IPS-NIHi7 (cell line): ENCODE data around the gene PLXNA2.
A peak's percentile ranks its signal among the peaks of the same experiment; 100 is the strongest.

ENCODE experiments used
- DNase-seq: peaks from one replicate; pipeline ENCODE4 v3.0.0; 2012; ENCODE audit warnings: mixed read lengths; ENCODE audit errors: extremely low spot score

PLXNA2 gene, protein sequence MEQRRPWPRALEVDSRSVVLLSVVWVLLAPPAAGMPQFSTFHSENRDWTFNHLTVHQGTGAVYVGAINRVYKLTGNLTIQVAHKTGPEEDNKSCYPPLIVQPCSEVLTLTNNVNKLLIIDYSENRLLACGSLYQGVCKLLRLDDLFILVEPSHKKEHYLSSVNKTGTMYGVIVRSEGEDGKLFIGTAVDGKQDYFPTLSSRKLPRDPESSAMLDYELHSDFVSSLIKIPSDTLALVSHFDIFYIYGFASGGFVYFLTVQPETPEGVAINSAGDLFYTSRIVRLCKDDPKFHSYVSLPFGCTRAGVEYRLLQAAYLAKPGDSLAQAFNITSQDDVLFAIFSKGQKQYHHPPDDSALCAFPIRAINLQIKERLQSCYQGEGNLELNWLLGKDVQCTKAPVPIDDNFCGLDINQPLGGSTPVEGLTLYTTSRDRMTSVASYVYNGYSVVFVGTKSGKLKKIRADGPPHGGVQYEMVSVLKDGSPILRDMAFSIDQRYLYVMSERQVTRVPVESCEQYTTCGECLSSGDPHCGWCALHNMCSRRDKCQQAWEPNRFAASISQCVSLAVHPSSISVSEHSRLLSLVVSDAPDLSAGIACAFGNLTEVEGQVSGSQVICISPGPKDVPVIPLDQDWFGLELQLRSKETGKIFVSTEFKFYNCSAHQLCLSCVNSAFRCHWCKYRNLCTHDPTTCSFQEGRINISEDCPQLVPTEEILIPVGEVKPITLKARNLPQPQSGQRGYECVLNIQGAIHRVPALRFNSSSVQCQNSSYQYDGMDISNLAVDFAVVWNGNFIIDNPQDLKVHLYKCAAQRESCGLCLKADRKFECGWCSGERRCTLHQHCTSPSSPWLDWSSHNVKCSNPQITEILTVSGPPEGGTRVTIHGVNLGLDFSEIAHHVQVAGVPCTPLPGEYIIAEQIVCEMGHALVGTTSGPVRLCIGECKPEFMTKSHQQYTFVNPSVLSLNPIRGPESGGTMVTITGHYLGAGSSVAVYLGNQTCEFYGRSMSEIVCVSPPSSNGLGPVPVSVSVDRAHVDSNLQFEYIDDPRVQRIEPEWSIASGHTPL (N-terminal part only)

DNA sequence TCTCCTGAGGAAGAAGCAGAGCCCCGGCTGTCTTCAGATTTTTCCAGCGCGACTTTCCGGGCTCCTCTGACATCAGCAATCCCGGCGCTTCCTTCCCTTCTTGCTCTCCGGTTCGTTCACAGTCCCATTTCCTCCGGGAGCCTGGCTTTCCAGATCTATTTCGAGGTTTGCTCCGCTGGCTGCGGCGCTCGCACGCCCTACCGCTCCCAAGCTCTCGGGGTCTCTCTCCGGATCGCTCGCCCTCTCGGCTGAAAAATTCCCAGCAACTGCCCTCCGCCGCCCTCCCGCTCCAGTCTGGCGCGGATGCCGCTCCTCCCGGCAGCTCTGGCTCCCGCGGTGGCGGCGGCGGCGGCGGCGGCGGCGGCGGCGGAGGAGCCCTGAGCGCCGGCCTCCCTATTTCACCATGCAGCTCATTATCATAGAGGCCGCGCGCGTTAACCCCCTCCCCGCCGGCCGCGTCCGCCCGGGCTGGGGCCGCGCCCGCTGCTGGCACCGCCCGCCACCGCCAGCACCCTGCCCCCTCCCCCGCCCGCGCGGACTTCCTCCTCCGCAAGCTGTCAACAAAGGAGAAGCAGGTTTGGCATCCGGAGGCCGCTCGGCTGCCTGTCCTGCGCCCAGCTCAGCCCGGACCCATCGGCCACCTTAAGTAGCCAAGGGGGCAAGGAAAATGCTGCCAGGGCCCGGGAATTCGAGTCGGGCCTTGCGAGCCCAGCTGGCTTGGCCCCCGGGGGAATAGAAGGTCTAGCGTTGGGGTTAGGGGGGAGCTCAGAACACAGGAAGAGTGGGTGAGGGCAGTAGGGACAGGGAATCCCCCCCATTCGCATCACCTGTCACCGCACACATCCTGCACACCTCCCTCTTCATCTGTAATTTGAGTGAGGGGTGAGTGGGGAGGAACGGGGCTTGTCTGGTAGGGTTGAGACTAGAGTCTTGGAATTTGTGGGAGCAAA, at the start of gene PLXNA2:
PLXNA2 (minus strand) TSS at position 418 of the 950 bp plus-strand sequence. CDS start 26,462 bp downstream, outside the sequence.
- DNase-seq = peak; percentile 83

DNA sequence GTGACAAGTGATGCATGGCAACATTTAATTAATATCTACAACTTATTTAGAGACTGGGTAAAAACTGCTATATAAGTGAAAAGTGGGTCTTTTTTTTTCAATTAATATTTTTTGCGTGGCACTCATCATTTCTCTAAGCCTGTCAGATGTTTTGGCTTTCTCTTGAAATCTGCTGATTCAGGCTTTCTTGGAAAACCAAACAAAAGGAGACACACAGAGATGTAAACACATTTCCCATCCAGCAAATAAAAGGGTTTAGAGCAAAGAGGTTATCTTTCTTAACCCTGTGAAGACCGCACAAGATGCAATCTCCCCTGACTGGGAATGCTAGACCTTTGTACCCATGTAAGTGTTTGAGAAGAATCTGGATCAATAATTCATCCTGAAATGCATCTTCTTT, 48.7 kb upstream of the PLXNA2 start:
- DNase-seq = no peak

DNA sequence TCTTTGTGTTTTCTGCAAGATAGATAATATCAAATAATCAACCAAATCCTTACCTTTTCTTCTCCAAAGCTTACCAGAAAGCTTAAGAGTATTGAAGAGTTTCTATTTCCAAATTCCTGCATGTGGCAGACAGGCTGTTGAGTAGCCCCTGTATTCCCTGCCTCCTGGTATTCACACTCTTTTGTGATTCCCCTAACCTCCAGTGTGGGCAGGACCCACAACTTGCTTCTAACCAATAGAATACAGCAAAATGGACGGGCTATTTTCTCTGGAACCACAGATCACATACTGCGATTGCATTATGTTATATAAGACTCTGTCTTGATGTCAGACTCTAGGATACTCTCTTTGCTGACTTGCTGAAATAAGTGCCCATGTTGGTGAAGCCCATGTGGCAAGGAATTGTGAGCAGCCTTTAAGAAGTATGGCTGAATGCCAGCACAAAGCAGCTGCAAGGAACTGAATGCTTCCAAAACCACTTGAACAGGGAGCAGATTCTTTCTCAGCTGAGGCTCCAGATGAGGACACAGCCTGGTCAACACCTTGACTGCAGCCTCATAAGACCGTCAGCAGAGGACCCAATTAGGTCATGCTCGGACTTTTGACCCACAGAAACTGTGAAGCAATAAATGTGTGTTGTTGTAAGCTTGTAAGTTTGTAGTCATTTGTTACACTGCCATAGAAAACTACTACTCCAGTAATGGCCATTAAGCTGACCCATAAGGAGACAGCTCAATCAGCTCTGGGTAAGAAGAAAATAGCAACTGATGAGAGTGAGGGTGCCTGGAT, 47.9 kb upstream of the PLXNA2 start:
- DNase-seq = no peak

DNA sequence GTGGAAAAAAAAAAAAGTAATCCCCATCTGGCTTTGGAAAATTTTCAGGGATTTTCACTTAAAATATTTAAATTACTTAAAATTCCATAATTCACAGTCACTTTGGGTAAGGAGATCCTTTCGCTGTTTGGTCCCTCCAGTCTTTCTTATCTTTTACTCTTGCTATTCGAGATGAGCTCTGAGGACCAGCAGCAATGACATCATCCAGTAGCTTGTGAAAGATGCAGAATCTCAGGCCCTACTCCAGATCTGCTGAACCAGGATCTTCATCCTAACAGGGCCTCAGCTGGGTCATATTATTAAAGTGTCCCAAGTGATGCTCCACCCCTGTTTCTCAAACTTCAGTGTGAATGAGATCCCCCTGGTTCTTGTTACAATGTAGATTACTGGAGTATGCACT, 46.9 kb upstream of the PLXNA2 start:
- DNase-seq = no peak

DNA sequence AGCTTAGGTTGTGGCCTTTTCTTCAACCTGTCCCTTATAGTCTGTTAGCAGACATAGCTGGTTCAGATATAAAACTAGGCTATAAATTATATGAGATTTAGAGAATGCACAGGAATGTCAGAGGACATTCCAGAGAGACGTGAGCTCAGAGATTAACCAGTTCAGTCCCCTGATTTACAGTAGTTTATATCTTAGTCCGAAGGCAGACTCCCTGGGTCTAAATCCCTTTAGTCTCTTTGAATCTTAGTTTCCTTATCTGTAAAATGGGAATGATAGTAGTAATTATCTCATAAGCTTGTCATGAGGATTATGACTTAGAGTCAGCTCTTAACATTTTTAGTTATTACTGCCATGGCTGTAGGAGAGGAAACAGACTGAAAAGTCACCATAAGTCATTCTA, 45.5 kb upstream of the PLXNA2 start:
- DNase-seq = no peak

DNA sequence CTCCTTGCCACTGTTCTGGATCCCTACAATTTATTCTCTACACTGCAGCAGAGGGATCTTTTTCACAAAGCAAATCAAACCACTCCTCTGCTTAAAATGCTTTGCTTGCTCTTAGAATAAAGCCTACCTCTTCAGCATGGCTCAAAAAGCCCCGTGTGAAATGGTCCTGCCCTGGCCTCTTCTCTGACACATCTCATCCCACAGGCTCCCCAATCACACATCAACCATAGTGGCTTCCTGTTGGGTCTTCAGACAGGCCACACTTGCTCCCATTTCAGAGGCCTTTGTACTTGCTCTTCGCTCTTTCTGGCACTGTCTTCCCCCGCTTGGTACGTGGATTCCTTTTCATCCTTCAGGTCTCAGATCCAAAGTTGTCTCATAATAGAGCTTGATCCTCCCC, 44.3 kb upstream of the PLXNA2 start:
- no peak for DNase-seq

DNA sequence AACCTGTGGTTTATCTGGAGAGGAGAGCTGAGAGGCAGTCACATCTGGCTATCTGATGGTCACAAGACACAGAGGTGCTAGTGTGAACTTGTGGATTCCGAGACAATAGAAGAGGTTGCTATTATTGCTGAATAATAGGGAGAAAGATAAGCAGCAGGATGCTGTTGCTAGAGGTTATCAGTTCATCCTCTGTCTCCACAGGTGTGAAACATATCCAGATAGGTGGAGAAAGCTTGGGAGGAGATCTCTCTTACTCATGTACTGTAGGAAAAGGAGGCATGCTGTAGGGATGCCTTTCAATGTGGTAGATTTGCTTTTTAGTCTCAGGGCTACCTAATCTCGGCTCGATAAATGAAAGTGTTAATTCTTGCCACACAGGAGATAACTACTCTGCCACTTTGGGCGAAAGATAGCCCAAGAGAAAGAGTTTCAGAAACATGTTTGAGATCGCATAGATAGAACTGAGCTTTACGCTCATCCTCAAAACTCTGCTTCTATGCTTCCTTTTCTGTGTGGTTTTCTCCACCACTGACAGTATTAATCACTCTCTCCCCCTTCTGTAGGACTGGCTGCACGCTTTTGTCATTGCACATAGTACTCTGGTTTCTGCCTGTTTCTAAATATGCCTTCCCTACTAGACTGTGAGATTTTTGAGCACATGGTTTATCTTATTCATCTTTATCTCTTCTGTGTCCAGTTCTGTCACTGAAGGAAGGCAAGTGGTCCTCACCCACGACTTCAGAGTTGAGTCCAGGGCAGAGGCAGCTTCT, 36.7 kb upstream of the PLXNA2 start:
- DNase-seq = no peak

DNA sequence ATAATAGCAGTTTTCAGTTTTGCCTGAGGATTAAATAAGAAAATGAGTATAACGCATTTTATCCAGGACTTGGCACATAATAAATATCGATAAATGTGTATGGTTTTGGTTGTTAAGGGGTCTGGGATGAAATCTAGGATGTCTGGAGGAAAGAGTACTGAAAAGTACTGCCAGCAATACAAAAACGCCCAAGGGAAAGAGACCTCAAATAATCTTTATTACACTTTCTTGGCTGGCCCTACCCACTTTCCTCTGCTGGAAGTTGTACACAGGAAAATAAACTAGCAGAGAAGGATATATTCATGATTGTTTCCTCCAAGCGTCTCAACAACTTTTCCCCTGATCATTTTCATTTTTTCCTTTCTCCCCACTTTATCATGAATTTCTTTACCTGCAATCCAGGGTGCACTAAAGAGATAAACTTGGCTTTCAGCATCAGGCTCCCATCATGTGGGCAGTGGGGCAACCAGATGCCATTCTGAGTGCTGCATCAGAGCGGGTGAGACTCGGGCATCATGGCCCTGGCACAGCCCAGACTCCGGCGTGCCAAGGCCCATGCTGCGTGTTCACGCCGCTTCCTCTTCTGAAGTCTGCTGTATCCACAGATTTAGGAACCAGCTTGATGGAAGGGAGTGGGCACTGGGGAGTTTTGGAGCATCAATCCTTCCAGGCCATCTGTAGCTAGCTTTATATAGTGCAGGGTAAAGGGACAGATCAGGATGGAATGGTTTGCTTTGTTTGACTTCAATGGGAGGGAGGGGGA, 35.8 kb upstream of the PLXNA2 start:
- DNase-seq = no peak

DNA sequence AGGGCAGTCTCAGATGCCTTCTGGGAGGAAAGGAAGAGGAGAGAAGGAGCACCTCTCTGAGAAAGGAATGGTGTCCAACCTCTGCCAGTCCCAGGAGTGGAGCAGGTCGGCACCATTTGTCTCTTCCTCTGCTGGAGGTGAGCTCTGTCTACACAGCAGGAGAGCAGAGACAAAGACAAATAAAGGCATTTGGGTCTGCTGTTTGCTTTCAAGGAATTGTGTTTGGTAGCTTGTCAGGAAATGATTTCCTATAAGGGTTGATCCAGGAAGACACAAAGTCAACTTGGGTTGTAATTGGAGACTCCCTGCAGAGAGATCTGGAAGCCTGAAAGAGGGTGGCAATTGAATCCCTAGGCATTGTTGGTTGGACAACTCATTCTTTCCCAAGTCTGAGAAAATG, 34.5 kb upstream of the PLXNA2 start:
- no peak for DNase-seq

DNA sequence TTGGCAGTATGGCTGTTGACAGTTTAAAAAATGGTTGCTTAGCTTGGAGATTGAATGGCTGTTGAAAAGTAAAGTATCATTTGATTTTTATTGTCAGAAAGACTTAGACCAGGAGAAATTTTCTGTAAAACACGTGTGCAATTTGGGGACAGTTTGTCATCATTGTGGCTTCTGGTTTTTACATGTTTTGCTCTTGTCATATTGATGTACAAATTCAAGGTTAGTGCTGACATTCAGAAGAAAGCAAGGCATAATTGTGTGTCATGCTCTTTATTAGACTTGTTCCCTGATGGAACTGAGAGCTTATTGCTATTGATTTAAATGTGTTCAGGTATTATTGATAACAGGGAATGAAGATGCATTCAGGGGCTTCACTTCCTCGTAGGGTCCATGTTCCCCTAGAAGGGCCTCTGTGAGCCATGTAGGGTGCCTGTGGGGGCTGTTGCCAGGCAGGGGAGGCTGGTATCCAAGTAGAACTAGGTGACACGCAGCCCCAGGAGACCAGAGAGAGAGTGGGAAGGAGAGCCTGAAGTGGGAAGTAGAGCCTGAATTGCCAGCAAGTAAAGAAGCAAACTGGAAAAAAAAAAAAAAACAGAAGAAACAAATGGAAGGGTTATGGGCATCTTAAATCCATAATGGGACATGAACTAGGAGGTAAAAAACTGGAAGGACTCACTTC, 32.7 kb upstream of the PLXNA2 start:
- DNase-seq = no peak

DNA sequence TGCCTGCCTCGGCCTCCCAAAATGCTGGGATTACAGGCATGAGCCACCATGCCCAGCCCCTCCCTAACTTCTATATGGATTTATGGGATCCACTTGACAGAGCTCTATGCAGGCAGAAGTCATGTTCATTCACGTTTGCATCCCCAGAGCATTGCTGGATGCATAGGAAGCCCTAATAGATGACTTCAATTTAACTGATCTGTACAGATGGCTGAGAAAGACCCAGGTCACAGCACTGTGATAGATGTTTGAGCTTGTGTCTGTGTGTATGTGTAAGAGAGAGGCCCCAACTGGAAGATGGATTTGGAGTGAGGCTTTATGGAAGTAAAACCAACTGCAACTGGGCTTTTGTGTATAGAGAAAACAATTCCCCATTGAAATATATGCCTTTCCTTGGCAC, 30.9 kb upstream of the PLXNA2 start:
- no peak for DNase-seq

DNA sequence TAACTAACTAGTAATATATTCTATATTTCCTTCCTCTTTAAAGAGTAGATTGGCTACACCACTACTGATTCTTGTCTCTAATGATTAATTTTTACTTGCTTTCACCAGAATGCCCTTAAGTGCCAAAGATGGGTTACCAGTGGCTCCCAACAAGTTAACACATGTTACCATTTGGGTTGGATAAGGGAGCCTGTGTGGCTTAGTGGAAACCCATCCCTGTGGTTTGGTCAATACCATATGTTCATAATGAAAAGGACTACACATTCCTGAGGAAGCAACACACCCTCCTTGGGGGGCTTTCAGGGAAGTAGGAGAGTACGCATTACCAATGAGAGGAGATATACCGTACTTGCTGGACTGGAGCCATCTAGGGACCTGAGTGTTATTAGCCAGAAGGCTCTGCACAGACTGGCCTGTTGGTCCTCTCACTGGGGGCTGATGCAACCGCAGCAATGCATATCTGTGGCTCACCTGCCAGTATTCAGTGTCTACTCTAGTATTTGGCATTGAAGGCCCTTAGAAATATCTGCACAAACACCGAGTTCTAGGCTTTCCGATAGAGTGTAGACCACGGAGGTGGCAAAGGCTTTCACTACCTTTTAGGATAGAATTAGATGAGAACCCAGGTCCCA, 29.3 kb upstream of the PLXNA2 start:
- DNase-seq = no peak

DNA sequence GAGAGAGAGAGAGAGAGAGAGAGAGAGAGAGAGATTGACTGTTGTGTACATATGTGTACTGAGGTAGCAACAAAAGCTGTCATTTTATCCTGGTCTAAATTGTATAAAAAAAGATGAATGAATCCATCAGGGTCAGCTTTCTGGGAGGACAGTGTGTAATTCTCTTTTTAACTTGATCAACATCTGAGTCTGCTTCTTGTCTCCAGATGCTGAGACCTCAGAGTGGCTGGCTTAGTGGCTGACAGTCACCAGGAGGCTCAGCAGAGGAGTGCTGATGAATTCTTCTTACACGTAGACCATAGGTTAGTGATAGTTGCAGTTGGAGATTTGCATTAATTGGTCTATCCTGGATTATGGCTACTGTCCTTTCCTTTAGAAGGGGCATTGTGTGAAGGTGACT, 28.5 kb upstream of the PLXNA2 start:
- DNase-seq = no peak

DNA sequence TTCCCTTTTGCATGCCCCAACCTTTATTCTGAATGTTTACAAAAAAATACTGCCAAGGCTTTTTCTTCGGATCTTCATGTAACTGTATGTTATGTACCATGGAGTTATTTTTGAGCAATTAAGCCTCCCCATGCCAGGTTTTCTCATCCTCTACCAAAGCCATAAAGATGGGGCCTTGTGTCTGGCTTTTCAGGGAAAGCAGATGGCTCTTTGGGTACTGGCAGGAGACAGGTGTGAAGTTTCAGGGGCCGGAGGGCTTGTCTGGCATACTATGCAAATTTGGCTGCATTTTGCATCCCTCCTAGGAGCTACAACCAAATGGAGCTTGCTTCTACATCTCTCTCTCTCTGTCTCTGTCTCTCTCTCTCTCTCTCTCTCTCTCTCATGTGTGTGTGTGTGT, 28.1 kb upstream of the PLXNA2 start:
- no peak for DNase-seq

DNA sequence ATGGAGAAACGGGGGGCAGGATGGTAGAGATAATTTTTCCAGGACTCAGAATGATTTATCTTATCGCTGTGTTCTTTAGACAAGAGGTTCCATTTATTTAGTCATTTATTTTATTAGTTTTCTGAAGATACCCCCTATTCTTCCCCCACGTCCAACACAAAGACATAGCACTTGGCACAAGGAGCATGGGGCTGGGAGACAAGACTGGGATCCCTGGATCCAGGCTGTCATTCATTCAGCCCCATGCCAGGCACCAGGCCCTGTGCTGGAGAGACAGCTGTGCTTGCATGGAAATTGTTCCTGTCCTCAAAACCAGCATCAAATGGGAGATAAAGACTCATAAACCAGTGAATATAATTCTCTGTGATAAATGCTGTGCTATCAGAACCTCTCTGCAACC, 27.1 kb upstream of the PLXNA2 start:
- DNase-seq = no peak

DNA sequence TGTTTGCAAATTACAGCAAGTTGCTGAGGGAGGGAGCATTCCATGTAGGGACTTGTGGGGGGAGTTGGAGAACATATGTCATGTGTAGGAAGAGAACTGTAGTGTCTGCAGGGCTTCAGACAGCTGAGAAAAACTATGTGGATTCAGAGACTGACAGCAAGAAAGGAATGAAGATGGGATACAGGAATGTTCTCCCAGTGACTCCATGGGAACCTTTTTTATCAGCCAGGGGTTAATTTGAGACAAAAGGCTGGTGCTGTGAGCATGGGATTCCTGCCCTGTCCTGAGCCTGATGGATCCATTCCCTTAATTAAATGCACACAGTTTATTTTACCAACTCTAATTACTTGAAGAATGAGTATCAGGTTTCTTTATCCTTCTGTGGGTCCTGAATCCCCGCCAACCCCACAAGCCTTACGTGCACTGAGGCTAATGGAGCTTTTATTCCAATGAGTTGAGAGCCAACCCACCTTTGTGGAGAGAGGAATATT, 26.5 kb upstream of the PLXNA2 start:
- DNase-seq = peak; percentile 56

DNA sequence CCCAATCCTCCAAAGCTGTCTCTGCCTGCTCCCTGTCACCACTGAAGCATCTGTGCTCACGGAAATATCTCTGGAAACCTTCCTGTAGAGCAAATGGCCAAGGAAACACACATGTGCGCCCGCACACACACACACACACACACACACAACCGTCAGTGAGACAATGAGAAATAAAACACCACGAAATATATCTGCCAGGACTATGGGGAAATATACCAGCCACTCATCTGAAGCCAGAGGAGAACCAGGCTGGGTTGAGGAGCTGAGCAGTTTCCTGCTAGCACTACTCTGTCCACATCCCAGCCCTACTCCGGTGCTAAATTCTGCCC, 25.1 kb upstream of the PLXNA2 start:
- DNase-seq = no peak
